Small intestine (tissue), 7 donors: ENCODE measurements around the gene CFAP68. TPM values are rescaled to one million over a fixed set of nuclear protein-coding genes. Genes with fewer than 3 reads are reported as not detected.

Source experiments
- DNase-seq, 2 donors: peaks; one replicate each; pipeline versions ENCODE4 v3.0.0 to v3.0.0-alpha.2; 2013
- FAIRE-seq: peaks from 2 replicates; lab custom pipeline; 2012; peaks lifted over from hg19 to GRCh38; lab: Jason Lieb, UNC
- H3K27ac ChIP-seq, 3 donors: one replicate each; pipeline ENCODE4 v1.5.1; 2013; ENCODE audit warnings: low read length in 2 of 3, mild to moderate bottlenecking in 2 of 3, control low read depth in 1 of 3, inconsistent platforms in 1 of 3, low read depth in 1 of 3, moderate library complexity in 1 of 3
- H3K27me3 ChIP-seq, 3 donors: one replicate each; pipeline ENCODE4 v1.6.1; 2013; ENCODE audit warnings: low read length in 3 of 3, inconsistent platforms in 1 of 3; ENCODE audit not compliant: control insufficient read depth in 3 of 3, insufficient read depth in 3 of 3
- H3K36me3 ChIP-seq, 3 donors: one replicate each; pipeline ENCODE4 v1.6.1; 2013; ENCODE audit warnings: low read length in 3 of 3, inconsistent platforms in 1 of 3, low read depth in 1 of 3, mild to moderate bottlenecking in 1 of 3, moderate library complexity in 1 of 3; ENCODE audit not compliant: control insufficient read depth in 3 of 3, insufficient read depth in 2 of 3
- H3K4me1 ChIP-seq, 3 donors: one replicate each; pipeline ENCODE4 v1.6.1; 2013; ENCODE audit warnings: low read length in 2 of 3, inconsistent platforms in 1 of 3, low read depth in 1 of 3, mild to moderate bottlenecking in 1 of 3, moderate library complexity in 1 of 3; ENCODE audit not compliant: control insufficient read depth in 3 of 3, insufficient read depth in 2 of 3
- H3K4me3 ChIP-seq, 3 donors: one replicate each; pipeline ENCODE4 v1.5.1; 2013; ENCODE audit warnings: low read length in 3 of 3, control low read depth in 1 of 3, inconsistent platforms in 1 of 3, low read depth in 1 of 3, mild to moderate bottlenecking in 1 of 3, moderate library complexity in 1 of 3
- H3K9me3 ChIP-seq, 2 donors: one replicate each; pipeline ENCODE4 v1.6.1; 2013; ENCODE audit warnings: low read depth in 1 of 2, low read length in 1 of 2; ENCODE audit not compliant: control insufficient read depth in 2 of 2, insufficient read depth in 1 of 2
- WGBS, 3 donors: extraction: QIAGEN DNeasy Blood & Tissue Kit; methylation state at CpG; one replicate each; pipeline ENCODE4 v1.1.7; 2013; 5-methylcytosine and 5-hydroxymethylcytosine counted together
- polyA plus RNA-seq, 4 donors: library from polyadenylated mRNA; stranded (reverse) in 3 of 4; unstranded in 1 of 4; fragments of 200-250 nt in 3 of 4; fragments of 120-200 nt in 1 of 4; gene quantifications; one replicate each; pipeline versions ENCODE4 v1.2.1 to v1.2.3, GENCODE V29; 2013
- donor health status: healthy with polysubstance abuse.
- donor health status: control.
- donor health status: control.
- donor health status: Bipolar disorder and iron deficiency.
- donor health status: healthy.

The CFAP68 gene
- polyA plus RNA-seq, 4 donors, result 21.2 to 44.2 (median 27.5) TPM

- FAIRE-seq, result no peak
- DNase-seq, result no peak
- no peak overlapping the region for H3K4me3 ChIP-seq
- H3K36me3 ChIP-seq, result no peaks in the 10 kb centered on the region
- WGBS, 3 donors, result 80 to 84% (median 82%) methylated on average over 5 of the region's 5 CpGs
- peaks cover 0 to 16% (median 0%) of the 10 kb centered on the region in 3 donors for H3K27me3 ChIP-seq
- no peaks in the 10 kb centered on the region for H3K9me3 ChIP-seq
- peaks cover 0 to 20% (median 2%) of the 10 kb centered on the region in 3 donors for H3K4me1 ChIP-seq
- H3K27ac ChIP-seq, result no peak overlapping the region
Measured at GRCh38 chr11:111908639-111909305, 29.4 kb downstream of the CFAP68 start.

- Histone ChIP-seq H3K4me1 (peaks cover 0 to 20% (median 2%) of the 10 kb centered on the region in 3 donors), H3K27me3 (peaks cover 0 to 16% (median 0%) of the 10 kb centered on the region in 3 donors), H3K27ac (no peak overlapping the region), H3K9me3 (no peaks in the 10 kb centered on the region), H3K36me3 (no peaks in the 10 kb centered on the region), H3K4me3 (no peak overlapping the region)
- no peak for FAIRE-seq
- no peak for DNase-seq
- WGBS, 3 donors, result 82 to 91% (median 86%) methylated on average over 5 of the region's 5 CpGs
Measured at GRCh38 chr11:111909378-111909777, 30.0 kb downstream of the CFAP68 start.

DNA sequence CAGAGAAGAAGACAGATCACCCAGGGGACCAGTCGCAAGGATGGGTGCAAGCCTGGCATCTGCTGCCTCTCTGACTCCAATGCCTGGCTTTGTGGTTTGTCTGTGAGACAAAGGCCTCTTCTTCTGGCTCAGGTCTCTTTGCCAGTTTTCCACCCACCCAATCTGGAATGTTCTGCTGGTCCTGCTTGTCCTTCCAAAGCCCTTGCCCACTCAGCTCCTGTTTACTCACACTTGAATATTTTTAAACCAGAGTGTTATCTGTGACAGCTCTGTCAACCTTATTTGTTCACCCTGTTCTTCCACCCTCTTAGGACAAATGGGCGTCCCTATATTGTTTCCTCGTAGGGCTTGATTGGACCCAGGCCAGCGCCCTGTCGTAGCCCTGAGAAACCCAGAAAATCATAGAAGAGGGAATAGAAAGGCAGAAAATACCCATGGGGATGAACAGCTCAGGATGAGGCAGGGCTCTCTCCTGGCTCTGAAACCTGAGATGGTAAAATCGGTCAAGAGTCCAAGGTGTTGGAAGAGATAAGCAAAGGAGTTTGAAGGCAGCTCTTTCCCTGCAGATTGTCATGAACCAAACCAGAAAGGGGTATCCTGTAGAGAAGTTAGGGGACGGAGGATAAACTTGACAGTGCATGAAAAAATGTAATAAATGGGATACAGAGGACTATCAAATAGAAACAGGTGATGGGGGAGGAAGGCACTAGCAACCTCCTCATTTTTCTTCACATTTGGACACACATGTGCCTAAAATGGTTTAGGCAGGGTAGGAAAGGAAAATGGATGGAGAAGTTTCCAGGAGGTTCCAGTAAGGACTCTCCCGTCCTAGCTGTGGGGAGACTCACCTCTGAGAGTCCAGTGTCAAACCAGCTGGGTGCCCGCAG is 31.6 kb downstream of the CFAP68 start:
- DNase-seq, result peak; percentile 30 to 53
- Histone ChIP-seq H3K36me3 (no peaks in the 10 kb centered on the region), H3K4me1 (peaks cover 0 to 20% (median 2%) of the 10 kb centered on the region in 3 donors), H3K27me3 (peaks cover 0 to 16% (median 0%) of the 10 kb centered on the region in 3 donors), H3K4me3 (peak overlapping the region in 1 of 3 donors; percentile 0), H3K9me3 (no peaks in the 10 kb centered on the region), H3K27ac (peak overlapping the region in 2 of 3 donors; percentile 64 to 72)
- WGBS, 3 donors, result 31 to 57% (median 42%) methylated on average over 9 of the region's 9 CpGs
- FAIRE-seq, result no peak

DNA sequence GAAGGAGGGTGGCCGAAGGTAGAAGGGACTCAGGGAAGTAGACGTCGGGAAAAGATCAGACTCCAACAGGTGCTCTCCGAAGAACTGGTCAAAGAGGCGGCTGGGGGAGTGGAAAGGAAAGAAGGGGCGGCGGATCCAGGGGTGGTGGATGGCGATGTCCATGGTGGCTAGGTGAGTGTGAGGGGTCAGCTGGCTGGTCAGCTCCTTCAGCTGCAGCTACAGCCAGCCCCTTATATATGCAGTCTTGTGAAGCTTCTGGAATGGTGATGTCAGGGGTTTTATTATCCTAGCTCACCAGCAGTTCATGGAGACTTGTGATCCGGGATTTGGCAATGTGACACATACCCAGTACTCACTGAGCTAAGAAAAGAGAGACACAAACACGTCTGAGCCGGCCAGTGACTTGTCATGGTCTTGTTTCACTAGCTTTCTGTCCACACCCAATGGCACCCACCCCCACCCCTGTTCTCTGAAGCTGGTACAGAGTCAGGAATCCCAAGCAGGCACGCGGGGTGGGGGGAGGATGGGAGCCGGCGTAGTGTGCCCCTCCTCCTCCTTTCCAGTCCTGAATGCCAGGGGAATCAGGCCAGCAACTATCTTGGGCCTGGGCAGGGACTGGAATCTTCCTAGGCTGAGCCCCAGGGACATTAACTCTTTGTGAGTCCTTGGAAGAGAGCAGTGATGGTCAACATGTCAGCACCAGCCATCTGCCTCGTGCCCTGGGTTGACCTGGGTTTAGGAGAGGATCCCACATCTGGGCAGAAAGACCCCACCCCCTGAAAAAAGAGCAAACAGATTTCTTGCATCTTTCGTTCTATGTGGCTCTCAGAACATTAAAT is 32.4 kb downstream of the CFAP68 start, which contains the start of gene CRYAB:
CRYAB (minus strand) TSS at position 208 of the 839 bp plus-strand sequence; CDS start at position 162, 46 bp downstream.
- no peak for FAIRE-seq
- Histone ChIP-seq H3K27ac (peak within 1 kb of the TSS in 2 of 3 donors; percentile 64 to 72), H3K36me3 (no peaks in the 10 kb centered on the region), H3K27me3 (peaks cover 0 to 16% (median 0%) of the 10 kb centered on the region in 3 donors), H3K4me1 (peaks cover 0 to 20% (median 2%) of the 10 kb centered on the region in 3 donors), H3K9me3 (no peaks in the 10 kb centered on the region), H3K4me3 (peak within 1 kb of the TSS in 1 of 3 donors; percentile 28)
- WGBS, 3 donors, result 19 to 46% (median 37%) methylated on average over 17 of the region's 17 CpGs
- DNase-seq, result peak; percentile 35 to 57

GRCh38 chr11:111912535-111912934 is 33.2 kb downstream of the CFAP68 start, which contains the start of gene HSPB2:
Gene HSPB2 (plus strand): TSS chr11:111912734. CDS start chr11:111912830, 96 bp downstream.
- no peak for FAIRE-seq
- Histone ChIP-seq H3K9me3 (no peaks in the 10 kb centered on the region), H3K4me1 (peaks cover 0 to 21% (median 2%) of the 10 kb centered on the region in 3 donors), H3K27ac (peak within 1 kb of the TSS in 2 of 3 donors; percentile 64 to 76), H3K36me3 (no peaks in the 10 kb centered on the region), H3K27me3 (peaks cover 0 to 16% (median 0%) of the 10 kb centered on the region in 3 donors), H3K4me3 (peak within 1 kb of the TSS in 1 of 3 donors; percentile 28)
- 18 to 48% (median 45%) methylated on average over 16 to 26 of the region's 26 CpGs for WGBS, 3 donors
- no peak for DNase-seq

DNA sequence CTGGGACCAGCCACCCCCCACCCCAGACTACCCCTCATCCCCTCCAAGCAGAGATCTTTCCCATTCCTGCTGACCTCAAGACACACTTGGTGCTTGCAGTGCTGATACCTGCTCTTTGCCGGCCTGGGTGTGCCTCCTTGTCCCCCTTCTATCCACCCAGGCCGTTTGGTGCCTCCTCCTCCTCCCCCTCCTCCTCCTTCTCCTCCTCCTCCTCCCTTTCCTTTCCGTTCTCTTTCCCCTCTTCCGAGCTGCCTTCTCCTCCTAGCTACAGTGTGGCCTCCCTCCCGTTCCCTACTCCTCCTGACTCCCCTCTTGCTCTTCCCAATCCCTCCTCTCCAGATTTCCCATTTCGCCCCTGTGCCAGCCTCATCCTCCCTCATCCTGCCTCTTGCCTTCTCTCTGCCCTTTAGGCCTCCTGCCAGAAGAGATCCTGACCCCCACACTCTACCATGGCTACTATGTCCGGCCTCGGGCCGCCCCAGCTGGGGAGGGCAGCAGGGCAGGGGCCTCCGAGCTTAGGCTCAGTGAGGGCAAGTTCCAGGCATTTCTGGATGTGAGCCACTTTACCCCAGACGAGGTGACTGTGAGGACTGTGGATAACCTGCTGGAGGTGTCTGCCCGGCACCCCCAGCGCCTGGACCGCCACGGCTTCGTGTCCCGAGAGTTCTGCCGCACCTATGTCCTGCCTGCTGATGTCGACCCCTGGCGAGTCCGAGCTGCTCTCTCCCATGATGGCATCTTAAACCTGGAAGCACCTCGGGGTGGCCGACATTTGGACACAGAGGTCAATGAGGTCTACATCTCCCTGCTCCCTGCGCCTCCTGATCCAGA is 33.9 kb downstream of the CFAP68 start:
- peaks cover 0 to 16% (median 0%) of the 10 kb centered on the region in 3 donors for H3K27me3 ChIP-seq
- peaks cover 0 to 28% (median 2%) of the 10 kb centered on the region in 3 donors for H3K4me1 ChIP-seq
- H3K4me3 ChIP-seq, result peak overlapping the region in 1 of 3 donors; percentile 28
- peak overlapping the region in 2 of 3 donors; percentile 42 to 76 for H3K27ac ChIP-seq
- FAIRE-seq (no peak), DNase-seq (no peak)
- H3K9me3 ChIP-seq, result no peaks in the 10 kb centered on the region
- H3K36me3 ChIP-seq, result no peaks in the 10 kb centered on the region
- WGBS, 3 donors, result 68 to 80% (median 80%) methylated on average over 24 of the region's 24 CpGs

DNA sequence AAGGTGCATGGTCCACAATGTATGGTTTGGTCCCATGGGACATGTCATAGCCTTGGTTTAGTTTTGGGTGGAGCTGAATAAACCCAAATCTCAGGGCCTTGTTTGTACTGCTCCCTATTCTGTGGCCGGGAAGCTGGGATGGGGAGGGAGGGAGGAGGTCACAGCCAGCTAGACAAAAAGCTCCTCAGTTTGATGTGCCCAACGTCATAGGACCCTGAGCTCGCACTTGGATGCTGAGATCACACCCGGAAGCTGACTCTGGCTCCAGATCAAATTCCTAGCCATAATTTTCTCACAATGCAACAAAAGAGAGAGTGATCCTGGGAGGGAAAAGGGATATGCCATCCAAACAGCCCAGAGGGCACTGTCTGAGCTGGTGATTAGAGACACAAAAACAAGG is 34.7 kb downstream of the CFAP68 start:
- H3K9me3 ChIP-seq, result no peaks in the 10 kb centered on the region
- no peak for FAIRE-seq
- WGBS, 3 donors, result 19 to 33% (median 26%) methylated on average over 4 of the region's 4 CpGs
- H3K4me1 ChIP-seq, result peaks cover 0 to 30% (median 2%) of the 10 kb centered on the region in 3 donors
- no peaks in the 10 kb centered on the region for H3K36me3 ChIP-seq
- peak in 1 of 2 donors; percentile 36 for DNase-seq
- H3K27ac ChIP-seq, result peak overlapping the region in 2 of 3 donors; percentile 42 to 76
- no peak overlapping the region for H3K4me3 ChIP-seq
- peaks cover 0 to 16% (median 0%) of the 10 kb centered on the region in 3 donors for H3K27me3 ChIP-seq
